ENCODE results near the gene ZNF506.

DNA sequence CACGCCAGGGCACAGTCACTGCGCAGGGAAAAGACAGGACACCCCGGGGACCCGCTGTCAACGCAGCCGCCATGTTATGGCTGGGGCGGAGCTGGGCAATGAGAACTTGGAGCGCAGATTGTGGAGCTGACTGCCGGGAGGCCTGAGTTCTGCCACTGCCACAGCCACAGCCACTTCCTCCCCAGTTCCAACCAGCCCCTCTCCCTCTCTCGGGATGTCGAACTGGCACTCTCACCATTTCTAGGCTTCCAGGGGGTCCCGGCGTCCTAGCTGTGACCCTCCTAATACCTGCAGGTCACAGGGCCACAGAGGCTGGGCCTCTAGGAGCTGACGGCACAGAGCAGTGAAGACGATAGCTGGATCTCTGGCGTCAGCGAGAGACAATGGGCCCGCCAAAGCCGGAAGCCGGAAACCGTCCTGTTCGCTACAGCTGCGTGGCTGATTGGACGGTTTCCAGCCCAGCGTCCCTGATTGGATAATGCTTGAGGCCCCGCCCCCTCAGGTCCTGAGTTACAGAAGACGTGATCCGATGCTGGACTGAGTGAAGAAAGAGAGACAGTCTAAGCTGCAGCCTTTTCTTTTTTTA lies at the start of gene ZNF506:
- TF ChIP-seq, protein P1, sequence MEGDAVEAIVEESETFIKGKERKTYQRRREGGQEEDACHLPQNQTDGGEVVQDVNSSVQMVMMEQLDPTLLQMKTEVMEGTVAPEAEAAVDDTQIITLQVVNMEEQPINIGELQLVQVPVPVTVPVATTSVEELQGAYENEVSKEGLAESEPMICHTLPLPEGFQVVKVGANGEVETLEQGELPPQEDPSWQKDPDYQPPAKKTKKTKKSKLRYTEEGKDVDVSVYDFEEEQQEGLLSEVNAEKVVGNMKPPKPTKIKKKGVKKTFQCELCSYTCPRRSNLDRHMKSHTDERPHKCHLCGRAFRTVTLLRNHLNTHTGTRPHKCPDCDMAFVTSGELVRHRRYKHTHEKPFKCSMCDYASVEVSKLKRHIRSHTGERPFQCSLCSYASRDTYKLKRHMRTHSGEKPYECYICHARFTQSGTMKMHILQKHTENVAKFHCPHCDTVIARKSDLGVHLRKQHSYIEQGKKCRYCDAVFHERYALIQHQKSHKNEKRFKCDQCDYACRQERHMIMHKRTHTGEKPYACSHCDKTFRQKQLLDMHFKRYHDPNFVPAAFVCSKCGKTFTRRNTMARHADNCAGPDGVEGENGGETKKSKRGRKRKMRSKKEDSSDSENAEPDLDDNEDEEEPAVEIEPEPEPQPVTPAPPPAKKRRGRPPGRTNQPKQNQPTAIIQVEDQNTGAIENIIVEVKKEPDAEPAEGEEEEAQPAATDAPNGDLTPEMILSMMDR (IDR thresholded peaks at IDR 0.05; ENCODE audit: insufficient read depth, low read depth, low read length), result no peak
- no peak for TF ChIP-seq EZH2 (IDR thresholded peaks at IDR 0.05; ENCODE audit: insufficient read depth, low read length)

Data from astrocyte (in vitro differentiated cells and primary cell).